ENCODE data around the gene USP32.

DNA sequence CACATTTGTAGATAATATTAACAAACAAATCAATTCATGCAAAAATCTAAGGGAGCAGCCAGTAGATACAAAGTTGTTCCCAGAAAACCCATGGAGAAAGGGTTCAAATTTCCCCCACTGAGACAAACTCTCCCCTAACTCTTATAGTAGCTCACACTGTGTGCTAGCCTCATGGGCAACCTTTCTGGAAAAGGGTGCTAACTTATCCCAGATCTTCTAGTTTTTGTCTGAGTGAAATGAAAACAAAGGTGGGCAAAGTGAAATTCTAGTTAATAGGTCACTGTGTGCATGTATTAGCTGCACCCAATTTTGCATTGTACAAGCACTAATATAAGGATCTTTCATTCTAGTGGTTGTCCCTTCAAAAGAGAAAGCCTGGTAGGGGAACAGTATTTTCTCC lies 9.9 kb upstream of the USP32 start:
- TF ChIP-seq CTCF (IDR thresholded peaks at IDR 0.05 in 2 of 3, conservative IDR thresholded peaks at IDR 0.05 in 1 of 3; ENCODE audit: control insufficient read depth in 2 of 3, extremely low read depth in 1 of 3, insufficient read depth in 1 of 3, low read depth in 3 of 3, low read length in 3 of 3), result no peak
- TF ChIP-seq CBX5 (IDR thresholded peaks at IDR 0.05; ENCODE audit: low read depth), result no peak

Data from GM12878 (cell line).